DMS79 (cell line): Measurements from ENCODE around the gene TMPRSS15.

Experiments used
- DNase-seq: peaks from one replicate; lab custom pipeline; 2025; lab: John Stamatoyannopoulos, UW

TMPRSS15 gene

DNA sequence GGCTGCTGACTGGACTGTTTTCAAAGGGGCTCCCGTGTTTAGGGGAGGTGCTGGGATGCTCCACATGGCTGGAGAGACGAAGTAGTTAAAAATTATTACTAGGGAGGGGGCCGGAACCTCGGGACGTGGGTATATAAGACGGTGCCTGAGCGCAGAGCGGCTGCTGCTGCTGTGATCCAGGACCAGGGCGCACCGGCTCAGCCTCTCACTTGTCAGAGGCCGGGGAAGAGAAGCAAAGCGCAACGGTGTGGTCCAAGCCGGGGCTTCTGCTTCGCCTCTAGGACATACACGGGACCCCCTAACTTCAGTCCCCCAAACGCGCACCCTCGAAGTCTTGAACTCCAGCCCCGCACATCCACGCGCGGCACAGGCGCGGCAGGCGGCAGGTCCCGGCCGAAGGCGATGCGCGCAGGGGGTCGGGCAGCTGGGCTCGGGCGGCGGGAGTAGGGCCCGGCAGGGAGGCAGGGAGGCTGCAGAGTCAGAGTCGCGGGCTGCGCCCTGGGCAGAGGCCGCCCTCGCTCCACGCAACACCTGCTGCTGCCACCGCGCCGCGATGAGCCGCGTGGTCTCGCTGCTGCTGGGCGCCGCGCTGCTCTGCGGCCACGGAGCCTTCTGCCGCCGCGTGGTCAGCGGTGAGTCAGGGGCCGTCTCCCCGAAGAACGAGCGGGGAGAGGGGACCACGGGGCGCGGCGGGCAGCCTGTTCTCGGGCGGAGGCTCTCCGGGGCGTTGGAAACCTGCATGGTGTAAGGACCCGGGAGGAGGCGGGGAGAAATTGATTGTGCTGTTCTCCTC lies 158.7 kb downstream of the TMPRSS15 start, which contains the start of gene CHODL:
CHODL (plus strand) TSS at position 163 of the 793 bp plus-strand sequence; CDS start at position 554, 391 bp downstream.
- peak; percentile 35 for DNase-seq

DNA sequence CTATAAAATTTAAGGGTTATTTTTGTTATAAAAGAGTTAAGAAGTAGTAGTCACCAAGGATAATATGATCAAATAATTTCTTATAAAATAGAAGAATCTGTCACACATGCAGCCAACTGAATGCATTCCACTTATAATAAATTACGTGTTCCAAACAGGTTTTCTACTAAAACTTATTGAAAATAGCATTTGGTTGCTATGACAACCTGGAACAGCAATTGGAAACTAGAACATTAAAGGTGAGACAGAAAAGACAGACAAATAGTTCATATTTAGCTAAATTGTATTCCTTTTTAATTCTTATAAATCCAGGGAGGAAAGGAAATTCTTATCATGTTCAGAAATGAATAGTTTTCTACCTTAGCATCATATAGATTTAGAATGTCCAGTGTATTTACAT lies 168.0 kb downstream of the TMPRSS15 start:
- DNase-seq: no peak

- DNase-seq: no peak
Measured at GRCh38 chr21:18228060-18228739, 175.4 kb downstream of the TMPRSS15 start.

- DNase-seq: no peak
Measured at GRCh38 chr21:18222346-18222745, 181.2 kb downstream of the TMPRSS15 start.

GRCh38 chr21:18220498-18220897 lies 183.1 kb downstream of the TMPRSS15 start:
- no peak for DNase-seq
